Measurements from ENCODE around the gene BMP2.

The BMP2 gene

DNA sequence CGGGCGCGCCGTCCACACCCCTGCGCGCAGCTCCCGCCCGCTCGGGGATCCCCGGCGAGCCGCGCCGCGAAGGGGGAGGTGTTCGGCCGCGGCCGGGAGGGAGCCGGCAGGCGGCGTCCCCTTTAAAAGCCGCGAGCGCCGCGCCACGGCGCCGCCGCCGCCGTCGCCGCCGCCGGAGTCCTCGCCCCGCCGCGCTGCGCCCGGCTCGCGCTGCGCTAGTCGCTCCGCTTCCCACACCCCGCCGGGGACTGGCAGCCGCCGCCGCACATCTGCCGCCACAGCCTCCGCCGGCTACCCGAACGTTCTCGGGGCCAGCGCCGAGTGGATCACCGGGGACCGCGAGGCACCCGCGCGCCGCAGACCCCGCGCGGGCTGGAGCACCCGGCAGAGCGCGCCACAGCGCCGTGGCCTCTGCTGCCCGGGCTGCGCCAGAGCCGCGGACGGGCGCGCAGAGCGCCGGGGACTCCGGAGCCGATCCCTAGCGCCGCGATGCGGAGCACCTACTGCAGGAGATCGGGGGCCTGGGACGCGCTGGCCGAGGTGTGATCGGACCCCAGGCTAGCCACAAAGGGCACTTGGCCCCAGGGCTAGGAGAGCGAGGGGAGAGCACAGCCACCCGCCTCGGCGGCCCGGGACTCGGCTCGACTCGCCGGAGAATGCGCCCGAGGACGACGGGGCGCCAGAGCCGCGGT, at the start of gene BMP2:
Gene BMP2 (plus strand): TSS at position 151 of the 692 bp plus-strand sequence. CDS start 2,441 bp downstream, outside the sequence.
- no peak for DNase-seq (ENCODE audit: low read depth)

DNA sequence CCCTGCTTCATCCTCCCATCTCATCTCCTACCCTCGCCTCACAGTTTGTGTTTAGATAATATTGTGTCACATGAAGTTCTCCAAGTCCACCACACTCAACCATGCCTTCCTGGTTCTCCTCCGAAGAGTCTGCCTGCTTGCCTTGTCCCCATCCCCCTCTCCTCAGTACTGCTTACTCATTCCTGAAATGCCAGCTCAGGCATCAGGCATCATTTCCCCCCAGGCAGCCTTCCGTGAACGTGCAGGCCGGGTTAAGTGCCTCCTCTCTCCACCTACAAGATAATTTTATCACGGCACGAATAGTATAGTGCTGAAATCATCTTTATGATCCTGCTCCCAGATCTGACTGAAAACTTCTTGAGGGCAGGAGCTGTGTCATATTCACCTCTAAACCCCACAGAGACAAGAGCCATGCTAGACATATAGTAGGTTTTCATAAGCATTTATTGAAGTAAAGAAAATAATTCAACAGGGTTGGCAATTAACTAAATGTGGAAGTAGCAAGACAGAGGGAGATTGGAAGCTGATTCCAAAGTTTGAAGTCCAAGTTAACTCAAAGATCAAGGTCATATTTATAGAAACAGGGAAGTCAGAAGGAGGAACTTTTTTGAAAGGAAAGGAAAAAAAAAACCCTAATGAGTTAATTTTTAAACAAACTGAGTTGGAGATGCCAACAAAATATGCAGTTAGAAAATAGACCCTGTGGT, 48.7 kb upstream of the BMP2 start:
- no peak for DNase-seq (ENCODE audit: low read depth)

GRCh38 chr20:6719369-6719721, 48.1 kb upstream of the BMP2 start:
- no peak for DNase-seq (ENCODE audit: low read depth)

GRCh38 chr20:6726761-6727160, 40.7 kb upstream of the BMP2 start:
- no peak for DNase-seq (ENCODE audit: low read depth)

GRCh38 chr20:6730672-6731328, 36.7 kb upstream of the BMP2 start:
- DNase-seq (ENCODE audit: low read depth): no peak

GRCh38 chr20:6732001-6732447, 35.5 kb upstream of the BMP2 start:
- no peak for DNase-seq (ENCODE audit: low read depth)

- DNase-seq (ENCODE audit: low read depth): no peak
Observed at GRCh38 chr20:6732851-6733250, 34.6 kb upstream of the BMP2 start.

DNA sequence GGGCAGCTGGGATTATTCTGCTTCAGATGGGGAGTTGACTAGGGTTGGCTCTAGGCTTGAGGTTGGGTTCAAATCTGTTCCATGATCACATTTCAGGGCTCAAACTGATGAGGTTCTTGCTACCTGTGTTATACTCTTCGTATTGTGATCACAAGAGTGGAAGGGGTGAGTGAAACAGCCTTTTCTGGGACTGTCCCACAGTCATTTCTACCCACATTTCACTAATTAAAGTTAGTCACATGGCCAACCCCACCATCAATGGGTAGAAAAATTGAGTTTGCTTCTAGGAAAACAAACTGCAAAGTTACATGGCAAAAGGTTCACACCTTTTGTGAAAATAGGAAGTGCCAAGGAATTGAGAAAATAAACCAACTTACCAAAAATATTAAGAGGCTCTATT, 33.5 kb upstream of the BMP2 start:
- no peak for DNase-seq (ENCODE audit: low read depth)

- DNase-seq (ENCODE audit: low read depth): no peak
Observed at GRCh38 chr20:6735942-6736845, 31.3 kb upstream of the BMP2 start.

DNA sequence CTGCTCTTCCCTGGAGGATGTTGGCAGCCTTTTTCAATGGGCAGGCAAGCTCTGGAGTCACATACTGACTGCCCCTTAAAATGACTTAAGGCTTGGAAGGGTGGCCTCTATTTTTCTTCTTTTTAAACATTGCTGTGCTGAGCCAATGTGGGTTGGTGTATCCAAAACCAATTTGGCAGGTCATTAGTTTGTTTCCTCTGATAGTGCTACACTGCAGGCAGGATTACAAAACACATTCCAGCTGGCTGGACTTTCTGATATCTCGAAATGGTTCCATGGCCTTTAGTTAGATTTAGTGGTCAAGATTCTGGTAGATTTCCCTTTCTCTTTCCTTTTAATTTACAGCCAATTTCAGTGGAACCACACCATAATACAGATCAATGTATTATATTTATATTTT, 28.1 kb upstream of the BMP2 start:
- no peak for DNase-seq (ENCODE audit: low read depth)

DNA sequence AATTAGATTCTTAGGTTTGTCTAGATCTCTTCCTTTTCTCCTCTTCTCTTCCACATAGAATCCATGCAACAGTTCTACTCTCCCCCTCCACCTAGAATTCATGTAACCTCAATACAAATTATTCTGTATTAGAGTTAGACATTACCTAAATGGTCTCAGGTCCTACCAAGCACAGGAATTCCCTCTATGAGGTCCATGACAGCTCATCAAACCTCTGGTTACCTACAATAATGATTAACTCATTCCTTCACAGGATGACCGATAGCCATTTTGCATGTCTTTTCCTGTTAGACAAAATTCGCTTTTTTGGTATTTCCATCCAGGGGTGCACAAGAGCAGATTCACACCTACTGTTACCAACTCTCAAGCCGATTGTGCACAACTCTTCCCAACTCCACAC, 27.4 kb upstream of the BMP2 start:
- DNase-seq (ENCODE audit: low read depth): no peak

DNA sequence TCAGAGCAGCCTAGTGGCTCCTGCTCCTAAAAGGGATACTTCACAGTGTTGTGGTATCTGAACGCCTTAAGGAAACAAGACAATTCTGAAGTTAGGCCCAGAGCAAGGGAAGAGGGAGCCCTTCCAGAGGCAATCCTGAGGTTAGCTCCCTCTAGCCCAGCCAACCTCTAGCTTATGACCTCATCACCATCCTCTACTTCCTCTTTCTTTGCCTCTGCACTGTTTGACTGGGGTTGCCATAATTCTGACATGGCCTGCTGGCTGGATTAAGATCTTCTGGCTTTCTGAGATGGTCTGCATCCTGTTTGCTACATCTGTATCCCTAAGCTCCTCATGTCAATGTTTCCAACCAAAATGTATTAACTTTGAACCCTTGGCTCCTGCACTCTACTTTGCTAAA, 23.3 kb upstream of the BMP2 start:
- DNase-seq (ENCODE audit: low read depth): no peak

DNA sequence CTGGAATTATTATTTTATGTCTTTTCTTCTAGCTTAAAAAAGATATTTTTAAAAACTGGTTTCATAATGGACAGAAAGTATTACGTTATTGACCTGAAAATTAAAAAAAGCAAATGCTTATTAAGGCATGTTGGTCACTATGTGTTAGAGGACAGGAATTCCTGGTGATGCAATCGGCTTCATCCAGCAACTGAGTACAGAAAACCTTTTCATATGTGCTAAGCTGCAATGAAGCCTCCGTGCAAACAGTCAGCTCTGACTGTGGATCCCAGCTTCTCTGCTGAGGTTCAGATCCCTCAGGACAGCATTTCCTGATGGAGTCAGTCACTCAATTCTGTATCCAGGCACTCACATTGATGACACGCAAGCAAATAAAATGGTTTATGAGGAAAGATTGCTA, 22.7 kb upstream of the BMP2 start:
- DNase-seq (ENCODE audit: low read depth): no peak

DNA sequence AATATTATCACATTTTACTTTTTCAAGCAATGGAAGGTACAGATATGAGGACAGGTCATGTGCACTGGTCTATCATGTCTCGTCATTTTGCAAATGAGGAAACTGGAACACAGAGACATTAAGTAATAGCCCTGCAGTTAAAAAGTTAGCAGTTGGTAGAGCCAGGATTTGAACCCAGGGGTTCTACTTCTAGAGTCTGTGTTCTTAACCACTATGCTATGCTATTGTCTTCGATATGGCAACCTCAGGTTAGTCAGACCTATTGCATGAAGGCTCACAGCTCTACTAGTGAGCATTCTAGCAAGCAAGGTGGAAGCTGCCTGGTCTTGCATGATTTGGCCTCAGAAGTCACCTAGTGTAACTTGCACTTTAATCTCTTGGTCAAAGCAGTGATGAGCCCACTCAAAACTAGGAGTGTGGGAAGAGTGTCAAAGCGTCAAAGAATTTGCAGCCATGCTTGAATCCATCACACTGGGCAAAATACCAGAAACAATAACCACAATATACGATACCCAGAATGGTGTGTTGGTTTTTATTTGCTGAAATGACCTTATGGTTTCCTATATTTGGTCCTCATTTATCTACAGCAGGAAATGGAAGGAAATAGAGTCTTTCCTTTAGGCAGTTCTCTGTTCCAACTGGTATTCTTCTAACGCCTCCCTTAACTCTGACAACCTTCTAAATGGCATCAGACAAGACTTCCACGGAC, 20.4 kb upstream of the BMP2 start:
- DNase-seq (ENCODE audit: low read depth): no peak

- DNase-seq (ENCODE audit: low read depth): no peak
Observed at GRCh38 chr20:6750438-6750837, 17.0 kb upstream of the BMP2 start.

GRCh38 chr20:6756693-6757595, 10.5 kb upstream of the BMP2 start:
- no peak for DNase-seq (ENCODE audit: low read depth)

DNA sequence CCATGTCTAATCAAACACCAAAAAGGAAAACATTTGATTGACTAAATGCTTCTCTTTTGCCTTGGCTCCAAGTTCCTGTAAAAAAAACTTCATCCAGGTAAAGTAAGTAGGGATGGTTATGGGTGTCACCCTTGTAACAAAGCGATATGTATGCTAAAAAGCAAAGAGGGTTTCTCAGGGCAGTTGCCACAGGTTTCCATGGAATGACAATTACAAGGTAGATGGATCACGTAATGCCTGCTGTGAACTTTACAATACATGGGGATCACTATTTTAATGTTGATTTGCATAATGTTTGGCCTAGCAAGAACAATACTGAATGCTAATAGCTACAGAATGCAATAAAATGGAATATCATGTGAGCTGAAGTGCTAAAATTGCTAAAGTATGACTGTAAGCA, 2.9 kb upstream of the BMP2 start:
- no peak for DNase-seq (ENCODE audit: low read depth)

GRCh38 chr20:6765469-6766058, 1.9 kb upstream of the BMP2 start:
- DNase-seq (ENCODE audit: low read depth): no peak

- no peak for DNase-seq (ENCODE audit: low read depth)
Observed at GRCh38 chr20:6766433-6766832, 1.1 kb upstream of the BMP2 start.

- DNase-seq (ENCODE audit: low read depth): no peak
Observed at GRCh38 chr20:6767126-6767535, 355 bp upstream of the BMP2 start.

Data from activated T-helper 9 cell treated with anti-CD3 and anti-CD28 coated beads, Interleukin-2, amount 50 U/mL, for 16 hours (primary cell).